GM12892 (cell line): ENCODE data around the gene CFAP46.

Source experiments
- POLR2A ChIP-seq: IDR thresholded peaks from 2 replicates; pipeline ENCODE4 v1.6.1; 2011; ENCODE audit warnings: low read depth, low read length, control low read depth
- POLR2AphosphoS5 ChIP-seq: IDR thresholded peaks from 2 replicates; pipeline ENCODE4 v1.6.1; 2011; ENCODE audit warnings: low read depth, low read length, control low read depth
- TAF1 ChIP-seq: IDR thresholded peaks from 2 replicates; pipeline ENCODE4 v1.6.1; 2011; ENCODE audit warnings: low read depth, mild to moderate bottlenecking, control low read depth, low read length, borderline replicate concordance

DNA sequence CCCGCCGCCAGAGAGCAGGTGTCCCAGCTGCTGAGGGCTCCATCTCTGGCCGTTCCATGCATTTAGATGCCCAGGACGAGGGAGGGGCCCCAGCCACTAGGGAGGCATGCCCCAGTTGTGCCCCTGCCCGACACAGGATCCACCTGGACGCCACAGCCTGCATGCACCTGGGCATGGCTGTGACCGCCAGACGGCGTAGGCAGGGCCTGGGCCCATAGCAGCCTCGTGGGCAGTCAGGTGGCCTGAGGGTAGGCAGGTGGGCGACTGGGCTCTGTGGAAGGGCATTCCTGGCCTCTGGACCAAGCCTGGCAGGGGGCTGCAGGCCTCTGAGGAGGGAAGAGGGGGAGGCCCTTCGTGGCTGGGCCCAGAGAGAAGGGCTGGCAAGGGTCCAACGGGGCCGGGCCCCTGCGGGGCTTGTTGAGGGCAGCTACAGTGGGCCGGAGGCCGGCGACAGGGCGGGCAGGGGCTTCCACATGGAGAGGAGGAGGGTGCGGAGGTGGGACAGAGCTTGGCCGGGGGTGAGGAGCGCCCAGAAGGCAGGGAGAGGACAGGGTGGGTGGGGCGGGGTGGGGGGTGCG lies 80.4 kb downstream of the CFAP46 start:
- TF ChIP-seq POLR2A, result no peak
- TF ChIP-seq POLR2AphosphoS5, result no peak
- no peak for TF ChIP-seq TAF1
